GM18526 (cell line): ENCODE measurements around the gene MS4A4E.

Source experiments
- POLR2A ChIP-seq: IDR thresholded peaks from 3 replicates; pipeline ENCODE4 v1.6.1; 2011; ENCODE audit not compliant: insufficient read length; ENCODE audit errors: extremely low read depth

Gene MS4A4E

DNA sequence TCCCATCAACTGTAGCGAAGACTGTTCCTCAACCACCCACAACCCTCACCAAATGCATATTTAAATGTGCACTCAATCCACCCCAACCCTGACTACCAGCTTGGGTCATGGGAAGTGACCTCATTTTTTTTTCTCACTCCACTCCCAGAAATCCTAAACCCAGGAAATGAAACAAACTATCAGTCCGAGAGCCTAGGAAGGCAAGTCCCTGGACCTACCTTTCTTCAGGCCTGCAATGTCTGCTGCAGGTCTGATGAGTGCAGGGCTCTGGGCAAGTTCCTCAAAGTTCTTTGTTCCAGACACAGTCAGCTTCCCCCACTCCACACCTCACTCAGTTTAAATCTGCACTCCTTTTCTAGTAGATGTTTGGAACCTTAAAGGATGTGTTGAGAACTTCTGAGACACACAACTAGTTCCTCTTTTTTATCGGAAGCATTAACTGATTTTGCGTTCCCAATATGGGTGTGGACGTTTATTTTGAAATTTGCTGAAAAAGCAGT is at the start of gene MS4A4E:
TSS of gene MS4A4E (minus strand) at position 398 of the 500 bp plus-strand sequence. CDS start 13,082 bp downstream, outside the sequence.
- TF ChIP-seq POLR2A = no peak

DNA sequence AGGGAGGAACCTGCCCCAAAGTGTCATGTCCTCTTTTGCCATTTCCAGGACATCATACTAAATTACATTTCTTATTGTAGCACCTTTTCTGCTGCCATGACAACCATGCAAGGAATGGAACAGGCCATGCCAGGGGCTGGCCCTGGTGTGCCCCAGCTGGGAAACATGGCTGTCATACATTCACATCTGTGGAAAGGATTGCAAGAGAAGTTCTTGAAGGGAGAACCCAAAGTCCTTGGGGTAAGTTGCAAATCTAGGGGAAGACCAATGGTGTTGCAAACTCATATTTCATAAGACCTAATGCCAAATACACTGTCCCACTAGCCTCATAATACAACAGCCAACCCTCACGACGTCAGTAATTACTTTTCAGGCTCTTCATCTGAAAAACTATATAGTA is 49.2 kb upstream of the MS4A4E start:
- TF ChIP-seq POLR2A = no peak

DNA sequence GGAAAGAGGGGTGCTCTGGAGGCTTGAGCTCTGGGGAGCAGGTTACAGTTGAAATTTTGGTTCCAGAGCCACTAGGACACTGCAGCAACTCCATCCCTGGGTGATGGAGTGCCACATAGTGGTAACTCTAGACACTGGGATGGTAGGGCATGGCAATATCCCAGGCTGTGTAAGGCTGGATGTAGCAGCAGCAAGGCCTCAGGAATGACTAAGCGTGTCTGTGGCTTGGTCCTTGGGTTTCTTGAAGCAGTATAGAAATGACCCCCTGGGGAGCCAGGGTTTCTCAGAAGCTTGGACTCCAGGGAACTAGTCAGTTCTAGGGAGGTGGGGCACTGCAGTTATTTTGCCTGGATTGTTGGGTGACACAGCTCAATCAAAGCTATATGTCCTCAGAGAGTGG is 45.6 kb upstream of the MS4A4E start:
- TF ChIP-seq POLR2A = no peak

DNA sequence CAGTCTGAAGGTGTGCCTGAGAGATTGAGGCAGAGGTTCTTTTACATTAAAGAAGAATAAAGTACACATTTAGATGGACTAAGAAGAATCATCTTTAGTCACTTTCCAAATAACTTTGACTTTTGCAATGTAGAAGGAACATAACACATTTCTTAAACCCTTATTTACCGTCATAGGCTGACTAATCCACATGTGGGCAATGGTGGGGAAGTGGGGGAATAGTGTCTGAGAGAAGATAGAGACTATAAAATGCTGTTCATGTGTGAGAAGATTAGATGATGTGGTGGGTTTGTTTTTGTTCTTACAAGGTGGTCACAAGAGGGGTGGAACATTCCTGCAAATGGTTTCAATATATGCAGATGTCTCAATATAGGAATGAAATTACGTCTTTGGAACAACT is 39.3 kb upstream of the MS4A4E start:
- TF ChIP-seq POLR2A = no peak

DNA sequence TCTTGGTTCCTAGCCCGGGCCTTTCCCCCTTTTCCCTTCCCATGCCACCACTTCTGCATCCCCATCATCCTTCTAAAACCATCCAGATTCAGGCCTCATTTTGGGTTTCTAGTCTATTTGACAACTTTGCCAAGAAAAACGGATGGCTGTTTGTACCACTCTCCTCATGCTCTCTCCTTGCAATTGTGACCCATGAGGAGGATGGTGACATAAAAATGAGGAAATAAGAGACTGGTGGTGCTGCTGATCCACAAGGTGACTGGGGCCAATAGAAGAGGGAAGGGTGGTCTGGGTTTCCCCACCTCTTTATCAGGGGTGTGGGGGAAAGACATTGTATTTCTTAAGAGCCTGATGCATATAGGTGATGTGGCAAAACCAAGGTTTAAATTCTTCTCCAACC is 38.5 kb upstream of the MS4A4E start:
- no peak for TF ChIP-seq POLR2A

DNA sequence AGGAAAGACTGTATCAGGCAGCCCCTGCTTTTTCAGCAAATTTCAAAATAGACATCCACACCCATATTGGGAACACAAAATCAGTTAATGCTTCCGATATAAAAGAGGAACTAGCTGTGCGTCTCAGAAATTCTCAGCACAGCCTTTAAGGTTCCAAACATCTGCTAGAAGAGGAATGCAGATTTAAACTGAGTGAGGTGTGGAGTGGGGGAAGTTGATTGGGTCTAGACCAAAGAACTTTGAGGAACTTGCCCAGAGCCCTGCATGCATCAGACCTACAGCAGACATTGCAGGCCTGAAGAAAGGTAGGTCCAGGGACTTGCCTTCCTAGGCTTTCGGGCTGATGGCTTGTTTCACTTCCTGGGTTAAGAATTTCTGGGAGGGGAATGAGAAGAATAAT is 37.5 kb upstream of the MS4A4E start, which contains the start of gene MS4A4A:
TSS of gene MS4A4A (plus strand) at position 255 of the 400 bp plus-strand sequence. CDS start at position 265, 10 bp downstream.
- no peak for TF ChIP-seq POLR2A

DNA sequence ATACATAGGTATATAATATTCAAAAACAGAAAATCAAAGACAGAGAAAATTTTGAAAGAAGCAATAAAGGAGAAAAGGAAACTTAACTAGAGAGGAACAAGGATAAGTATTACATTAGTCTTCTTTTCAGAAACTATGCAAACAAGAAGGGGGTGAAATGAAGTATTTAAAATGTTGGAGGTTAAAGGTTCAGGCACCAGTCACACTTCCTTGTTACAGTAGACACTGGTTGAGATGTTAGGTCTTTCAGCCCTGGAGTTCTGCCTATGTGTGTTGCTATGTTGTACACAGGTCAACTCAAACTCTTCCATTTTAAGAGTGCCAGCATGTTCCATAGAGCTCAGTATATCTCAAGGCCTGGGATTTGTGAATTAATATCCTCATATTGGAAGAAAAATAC is 31.5 kb upstream of the MS4A4E start:
- TF ChIP-seq POLR2A = no peak

DNA sequence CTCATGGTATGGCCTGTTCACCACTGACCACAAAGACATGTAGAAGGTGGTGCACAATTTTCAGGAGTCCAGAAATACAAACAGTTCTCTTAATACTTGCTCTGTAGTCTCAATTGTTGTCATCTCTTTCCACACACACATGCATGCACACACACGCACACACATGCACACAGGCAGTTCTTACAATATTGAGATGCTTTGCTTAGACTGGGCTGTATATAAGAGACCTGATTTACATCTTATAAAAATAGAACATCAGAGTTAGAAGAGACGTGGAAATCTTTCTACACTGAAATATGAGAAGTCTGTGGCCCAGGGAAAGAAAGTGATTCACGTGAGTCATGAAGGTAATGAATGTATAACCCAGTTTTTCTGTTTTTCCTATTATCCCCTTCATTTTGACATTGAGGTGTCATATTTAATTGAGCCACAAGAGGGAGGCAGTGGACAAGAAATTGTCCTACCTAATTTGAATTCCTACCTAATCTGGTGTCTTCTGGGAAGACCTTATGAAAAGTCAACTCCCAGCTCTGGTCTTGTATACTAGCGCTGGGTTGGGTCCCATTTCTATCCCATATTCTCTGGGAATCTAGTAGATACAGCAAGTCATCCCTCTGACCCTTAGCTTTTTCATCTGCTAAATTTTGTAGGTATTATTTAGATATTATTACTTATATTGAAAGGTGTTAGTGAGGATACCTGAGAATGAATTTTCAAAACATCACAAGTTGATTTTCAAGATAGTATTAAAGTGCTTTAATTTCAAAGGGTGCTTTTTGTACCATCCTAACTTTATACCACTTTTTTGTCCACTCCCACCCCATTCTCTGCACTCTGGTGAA is 22.7 kb upstream of the MS4A4E start:
- no peak for TF ChIP-seq POLR2A

DNA sequence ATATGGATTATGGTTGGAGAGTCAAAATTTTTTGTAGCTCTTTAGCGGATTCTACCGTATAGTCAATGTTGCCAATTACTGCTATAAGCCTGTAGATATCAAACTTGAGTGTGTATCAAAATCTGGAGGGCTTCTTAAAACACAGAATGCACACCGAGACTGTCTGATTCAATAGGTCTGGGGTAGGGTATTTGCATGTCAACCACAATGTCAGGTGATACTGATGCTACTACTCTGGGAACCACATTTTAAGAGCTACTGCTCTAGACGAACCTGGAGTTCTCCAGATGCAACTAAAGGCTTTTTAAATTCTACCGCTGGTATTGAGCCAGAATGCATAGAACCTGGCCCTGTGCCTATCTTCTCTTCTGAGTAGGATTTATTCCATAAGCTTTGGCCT is 21.7 kb upstream of the MS4A4E start:
- no peak for TF ChIP-seq POLR2A

DNA sequence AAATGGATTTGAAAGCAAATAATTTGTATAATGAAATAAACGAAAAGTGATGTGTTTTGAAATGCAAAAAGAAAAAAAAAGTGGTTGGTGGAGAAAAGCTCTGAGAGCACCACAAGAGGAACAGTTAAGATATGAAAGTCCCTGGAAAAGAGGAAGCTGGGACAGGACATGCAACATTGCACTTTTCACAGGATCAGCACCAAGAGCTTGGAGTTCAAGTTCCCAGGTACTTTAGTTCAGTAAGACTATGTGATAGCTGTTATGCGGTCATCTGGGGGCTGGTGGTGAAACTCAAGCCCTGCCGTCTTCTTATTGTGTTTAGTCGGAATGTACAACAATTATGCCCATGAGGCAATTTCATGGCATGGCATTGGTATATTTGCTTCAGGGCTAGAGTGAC is 20.5 kb upstream of the MS4A4E start:
- no peak for TF ChIP-seq POLR2A

DNA sequence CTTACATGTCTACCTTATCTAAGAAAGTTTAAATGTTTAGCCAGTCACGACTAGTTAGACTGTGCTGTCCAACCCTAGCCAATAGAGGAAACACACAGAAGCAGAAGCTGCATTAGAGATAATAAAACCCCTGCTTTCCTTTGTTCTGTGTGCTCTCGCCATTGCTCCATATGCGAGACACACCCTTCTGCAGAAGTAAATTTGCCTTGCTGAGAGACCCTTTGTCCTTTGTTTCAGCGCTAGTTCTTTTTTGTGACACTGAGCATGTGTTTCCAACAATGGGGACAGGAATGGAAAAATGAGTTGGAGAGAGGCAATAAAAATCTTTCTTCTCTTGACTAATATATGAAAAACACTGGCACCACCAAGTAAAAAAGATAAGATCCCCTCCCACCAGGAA is 18.1 kb upstream of the MS4A4E start:
- no peak for TF ChIP-seq POLR2A

DNA sequence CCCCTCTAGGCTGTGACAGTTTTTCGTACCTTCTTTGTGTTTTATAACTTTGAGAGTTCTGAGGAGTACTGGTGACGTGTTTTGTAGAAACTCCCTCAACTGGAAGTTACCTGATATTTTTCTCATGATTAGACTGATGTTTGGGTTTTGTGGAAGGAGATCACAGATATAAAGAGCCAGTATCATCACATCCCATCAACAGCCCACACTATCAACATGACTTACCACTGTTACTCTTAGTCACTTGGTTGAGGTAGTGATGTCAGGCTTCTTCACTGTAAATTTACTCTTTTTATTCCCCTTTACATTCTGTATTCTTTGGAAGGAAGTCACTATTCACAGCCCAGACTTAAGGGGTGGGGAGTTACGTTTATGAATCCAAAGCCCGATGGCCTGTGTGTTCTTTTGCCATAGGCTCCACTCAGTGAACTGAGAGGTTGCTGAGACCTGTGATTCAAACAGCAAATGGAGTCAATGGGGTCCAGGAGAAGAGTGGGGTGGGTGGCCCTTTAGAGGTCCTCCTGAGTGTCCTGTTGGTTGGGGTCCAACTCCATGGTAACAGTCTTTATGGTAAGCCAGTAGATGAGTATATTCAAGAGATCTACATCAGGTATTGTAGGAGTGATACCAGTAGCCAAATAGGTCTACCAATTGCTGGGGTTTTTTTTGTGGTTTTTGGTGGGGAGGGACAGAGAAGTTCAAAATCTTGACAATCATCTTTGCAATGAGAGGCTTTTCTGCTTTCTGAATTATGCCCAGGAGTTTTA is 15.2 kb upstream of the MS4A4E start:
- TF ChIP-seq POLR2A = no peak

DNA sequence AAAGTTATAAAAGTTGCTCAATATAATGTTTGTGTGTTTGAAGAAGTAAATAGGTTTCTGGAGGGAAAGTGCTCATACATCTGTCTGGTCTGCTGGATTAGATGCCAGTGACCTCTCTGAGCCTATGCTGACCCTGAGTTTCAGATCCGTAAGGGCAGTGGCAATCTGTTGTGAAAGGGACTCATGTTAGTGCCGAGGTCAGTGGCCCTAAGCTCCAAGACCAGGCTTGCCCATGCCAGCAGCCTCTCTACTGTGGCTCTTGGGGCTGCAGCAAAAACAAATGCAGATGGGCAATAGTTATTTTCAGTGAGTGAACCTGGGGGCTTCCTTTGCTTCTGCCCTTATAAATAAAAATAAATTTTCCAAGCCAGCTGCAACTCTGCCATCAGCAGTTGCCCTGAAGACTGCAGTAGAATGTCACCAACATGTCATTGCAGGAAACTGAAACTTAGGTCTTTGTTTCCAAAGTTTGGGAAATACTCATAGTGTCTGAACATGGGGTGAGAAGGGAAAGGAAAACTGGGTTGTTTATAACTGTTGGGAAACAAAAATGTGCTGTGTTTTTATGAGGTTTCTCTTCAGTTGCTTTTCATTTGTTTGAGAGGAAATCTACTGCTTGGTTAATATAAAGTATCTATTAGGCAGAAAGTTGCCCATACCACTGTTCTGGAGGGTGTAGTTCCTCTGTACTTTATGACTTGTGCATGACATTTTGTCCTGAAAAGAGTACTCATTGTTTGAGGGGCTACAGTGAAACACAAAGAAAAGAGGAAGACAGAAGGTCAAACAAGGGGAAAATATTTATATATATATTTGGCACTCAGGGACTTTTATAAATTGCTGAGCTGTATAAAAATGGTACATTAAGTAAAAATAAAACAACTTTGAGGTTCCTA is 9.5 kb upstream of the MS4A4E start:
- no peak for TF ChIP-seq POLR2A

DNA sequence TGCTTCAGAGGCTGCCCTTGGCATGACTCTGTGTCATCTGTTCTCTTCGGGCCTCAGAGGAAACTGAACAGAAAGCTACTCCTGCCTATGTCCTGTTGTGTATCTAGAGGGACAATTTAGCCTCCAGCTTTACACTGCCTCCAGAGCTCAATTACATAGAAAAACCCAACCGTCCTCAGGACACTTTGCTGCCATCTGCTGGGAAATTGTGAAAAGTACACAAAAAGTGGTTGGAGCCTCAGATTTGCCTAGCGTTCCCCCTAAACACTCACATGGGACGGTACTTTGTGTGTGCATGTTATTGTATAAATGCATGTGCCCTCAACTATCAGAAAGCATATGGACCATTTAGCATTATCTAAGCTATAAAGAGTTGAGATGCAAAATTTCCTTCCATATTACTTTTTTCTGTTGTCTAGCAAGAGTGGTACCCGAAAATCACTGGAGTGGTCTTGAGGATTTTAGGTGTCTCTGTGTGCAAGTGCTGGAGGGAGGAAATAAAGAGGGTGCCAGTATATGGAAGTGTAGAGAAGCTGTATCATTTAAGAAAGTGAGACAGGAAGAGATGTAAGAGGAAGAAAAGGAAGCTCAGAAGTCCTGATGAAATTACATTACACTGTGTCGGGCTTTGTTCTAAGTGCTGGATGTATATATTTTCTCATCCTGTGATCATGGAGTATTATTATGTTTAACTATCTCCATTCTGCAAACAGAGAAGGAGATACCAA is 8.7 kb upstream of the MS4A4E start:
- no peak for TF ChIP-seq POLR2A

DNA sequence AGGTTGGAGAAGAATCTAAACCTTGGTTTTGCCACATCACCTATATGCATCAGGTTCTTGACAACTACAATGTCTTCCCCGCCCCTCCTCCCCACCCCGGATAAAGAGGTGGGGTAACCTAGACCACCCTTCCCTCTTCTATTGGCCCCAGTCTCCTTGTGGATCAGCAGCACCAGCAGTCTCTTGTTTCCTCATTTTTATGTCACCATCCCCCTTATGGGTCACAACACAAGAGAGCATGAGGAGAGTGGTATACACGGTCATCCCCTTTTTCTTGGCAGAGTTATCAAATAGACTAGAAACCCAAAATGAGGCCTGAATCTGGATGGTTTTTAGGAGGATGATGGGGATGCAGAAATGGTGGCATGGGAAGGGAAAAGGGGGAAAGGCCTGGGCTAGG is 1.2 kb downstream of the MS4A4E start:
- TF ChIP-seq POLR2A = no peak

DNA sequence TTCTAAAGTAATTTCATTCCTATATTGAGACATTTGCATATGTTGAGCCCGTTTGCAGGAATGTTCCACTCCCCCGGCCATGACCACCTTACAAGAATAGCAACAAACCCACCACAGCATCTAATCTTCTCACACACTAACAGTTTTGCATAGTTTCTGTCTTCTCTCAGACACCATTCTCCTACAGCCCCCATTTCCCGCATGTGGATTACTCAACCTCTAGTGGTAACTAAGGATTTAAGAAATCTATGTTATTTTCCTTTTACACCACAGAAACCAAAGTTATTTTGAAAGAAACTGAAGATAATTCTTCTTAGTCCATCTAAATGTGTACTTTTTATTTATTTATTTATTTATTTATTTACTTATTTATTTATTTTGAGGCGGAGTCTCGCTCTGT is 2.3 kb downstream of the MS4A4E start:
- TF ChIP-seq POLR2A = no peak
